Subcutaneous abdominal adipose tissue (tissue), 5 donors: ENCODE data around the gene DSCAML1.

Experiments
- H3K27ac ChIP-seq: one replicate; pipeline ENCODE4 v1.7.0; 2013; ENCODE audit warnings: low read depth, mild to moderate bottlenecking, inconsistent platforms, low read length, moderate library complexity
- H3K27me3 ChIP-seq, 5 donors: one replicate each; pipeline ENCODE4 v1.7.0; 2013; ENCODE audit warnings: low read length in 5 of 5, inconsistent platforms in 1 of 5; ENCODE audit not compliant: control insufficient read depth in 5 of 5, insufficient read depth in 4 of 5
- H3K36me3 ChIP-seq, 5 donors: one replicate each; pipeline ENCODE4 v1.7.0; 2013; ENCODE audit warnings: low read length in 5 of 5; ENCODE audit not compliant: control insufficient read depth in 5 of 5, insufficient read depth in 5 of 5
- H3K4me1 ChIP-seq, 5 donors: one replicate each; pipeline ENCODE4 v1.7.0; 2013; ENCODE audit warnings: low read length in 5 of 5, mild to moderate bottlenecking in 3 of 5, moderate library complexity in 1 of 5; ENCODE audit not compliant: control insufficient read depth in 5 of 5, insufficient read depth in 5 of 5
- H3K4me3 ChIP-seq, 5 donors: one replicate each; pipeline ENCODE4 v1.7.0; 2013; ENCODE audit warnings: low read length in 5 of 5, low read depth in 1 of 5
- H3K9ac ChIP-seq, 5 donors: one replicate each; pipeline ENCODE4 v1.7.0; 2013; ENCODE audit warnings: low read length in 5 of 5, mild to moderate bottlenecking in 4 of 5, moderate library complexity in 3 of 5
- H3K9me3 ChIP-seq, 5 donors: one replicate each; pipeline ENCODE4 v1.7.0; 2013; ENCODE audit warnings: low read length in 5 of 5; ENCODE audit not compliant: control insufficient read depth in 5 of 5
- donor health status: healthy.
- donor health status: healthy.
- donor health status: healthy.
- donor health status: healthy.
- donor health status: healthy.

DSCAML1 gene

GRCh38 chr11:117831661-117832415 lies 34.8 kb upstream of the DSCAML1 start:
- peaks cover 0 to 39% (median 19%) of the 10 kb centered on the region in 5 donors for H3K4me1 ChIP-seq
- no peak overlapping the region for H3K9ac ChIP-seq
- peaks cover 5 to 7% (median 5%) of the 10 kb centered on the region in 5 donors for H3K27me3 ChIP-seq
- no peaks in the 10 kb centered on the region for H3K9me3 ChIP-seq
- no peak overlapping the region for H3K4me3 ChIP-seq
- H3K36me3 ChIP-seq: no peaks in the 10 kb centered on the region
- no peak overlapping the region for H3K27ac ChIP-seq

GRCh38 chr11:117830674-117831351 lies 33.8 kb upstream of the DSCAML1 start:
- Histone ChIP-seq H3K9me3 (no peaks in the 10 kb centered on the region), H3K27ac (no peak overlapping the region), H3K4me1 (peaks cover 0 to 42% (median 19%) of the 10 kb centered on the region in 5 donors), H3K4me3 (no peak overlapping the region), H3K36me3 (no peaks in the 10 kb centered on the region), H3K27me3 (peaks cover 5 to 7% (median 5%) of the 10 kb centered on the region in 5 donors), H3K9ac (no peak overlapping the region)

- Histone ChIP-seq H3K36me3 (no peaks in the 10 kb centered on the region), H3K27ac (no peak overlapping the region), H3K4me3 (no peak overlapping the region), H3K9me3 (no peaks in the 10 kb centered on the region), H3K4me1 (peaks cover 0 to 45% (median 25%) of the 10 kb centered on the region in 5 donors), H3K9ac (no peak overlapping the region), H3K27me3 (peaks cover 5 to 8% (median 6%) of the 10 kb centered on the region in 5 donors)
Measured at GRCh38 chr11:117830072-117830471, 33.1 kb upstream of the DSCAML1 start.

- Histone ChIP-seq H3K27ac (no peak overlapping the region), H3K9ac (no peak overlapping the region), H3K27me3 (peaks cover 5 to 11% (median 9%) of the 10 kb centered on the region in 5 donors), H3K4me3 (no peak overlapping the region), H3K36me3 (no peaks in the 10 kb centered on the region), H3K4me1 (peaks cover 6 to 52% (median 32%) of the 10 kb centered on the region in 5 donors), H3K9me3 (no peaks in the 10 kb centered on the region)
Measured at GRCh38 chr11:117829369-117829725, 32.3 kb upstream of the DSCAML1 start.

- Histone ChIP-seq H3K4me3 (no peak overlapping the region), H3K9me3 (no peaks in the 10 kb centered on the region), H3K27me3 (peaks cover 5 to 15% (median 7%) of the 10 kb centered on the region in 5 donors), H3K9ac (no peak overlapping the region), H3K4me1 (peaks cover 10 to 58% (median 38%) of the 10 kb centered on the region in 5 donors), H3K36me3 (no peaks in the 10 kb centered on the region), H3K27ac (no peak overlapping the region)
Measured at GRCh38 chr11:117828611-117829368, 31.8 kb upstream of the DSCAML1 start.

- peaks cover 10 to 68% (median 46%) of the 10 kb centered on the region in 5 donors for H3K4me1 ChIP-seq
Measured at GRCh38 chr11:117827521-117828511, 30.8 kb upstream of the DSCAML1 start.

GRCh38 chr11:117826832-117827231 lies 29.8 kb upstream of the DSCAML1 start:
- Histone ChIP-seq H3K4me3 (no peak overlapping the region), H3K4me1 (peaks cover 12 to 75% (median 52%) of the 10 kb centered on the region in 5 donors), H3K27ac (no peak overlapping the region), H3K9ac (no peak overlapping the region), H3K9me3 (no peaks in the 10 kb centered on the region), H3K27me3 (peaks cover 4 to 22% (median 5%) of the 10 kb centered on the region in 5 donors), H3K36me3 (no peaks in the 10 kb centered on the region)

More at GRCh38 chr11:117827521-117828511, 30.8 kb upstream of the DSCAML1 start:
- Histone ChIP-seq H3K27ac (no peak overlapping the region), H3K9ac (no peak overlapping the region), H3K36me3 (no peaks in the 10 kb centered on the region), H3K4me3 (no peak overlapping the region), H3K9me3 (no peaks in the 10 kb centered on the region), H3K27me3 (peaks cover 4 to 17% (median 5%) of the 10 kb centered on the region in 5 donors)

GRCh38 chr11:117826190-117826570 lies 29.2 kb upstream of the DSCAML1 start:
- Histone ChIP-seq H3K9ac (no peak overlapping the region), H3K4me1 (peaks cover 12 to 72% (median 49%) of the 10 kb centered on the region in 5 donors), H3K27me3 (peaks cover 1 to 22% (median 5%) of the 10 kb centered on the region in 5 donors), H3K36me3 (no peaks in the 10 kb centered on the region), H3K27ac (no peak overlapping the region), H3K9me3 (no peaks in the 10 kb centered on the region), H3K4me3 (no peak overlapping the region)

- Histone ChIP-seq H3K4me1 (peaks cover 12 to 67% (median 45%) of the 10 kb centered on the region in 5 donors), H3K4me3 (no peak overlapping the region), H3K36me3 (no peaks in the 10 kb centered on the region), H3K9me3 (no peaks in the 10 kb centered on the region), H3K9ac (no peak overlapping the region), H3K27me3 (peaks cover 0 to 22% (median 5%) of the 10 kb centered on the region in 5 donors), H3K27ac (peak overlapping the region; percentile 72)
Measured at GRCh38 chr11:117825538-117826189, 28.6 kb upstream of the DSCAML1 start.
